NB4 (cell line): Measurements from ENCODE around the gene PCNP.

Experiments used
- CTCF ChIP-seq: IDR thresholded peaks from one replicate; pipeline ENCODE4 v1.5.1; 2012; ENCODE audit warnings: low read depth, low read length
- MYC ChIP-seq: IDR thresholded peaks from 2 replicates; pipeline ENCODE4 v1.6.1; 2011; ENCODE audit warnings: low read depth, low read length
- POLR2A ChIP-seq: IDR thresholded peaks from 2 replicates; pipeline ENCODE4 v1.6.1; 2011; ENCODE audit warnings: mild to moderate bottlenecking; ENCODE audit not compliant: insufficient read length; ENCODE audit errors: extremely low read depth
- TF ChIP-seq, protein P1 (sequence below): IDR thresholded peaks from 2 replicates; pipeline ENCODE4 v1.6.1; 2011; ENCODE audit warnings: low read depth, low read length

DNA sequence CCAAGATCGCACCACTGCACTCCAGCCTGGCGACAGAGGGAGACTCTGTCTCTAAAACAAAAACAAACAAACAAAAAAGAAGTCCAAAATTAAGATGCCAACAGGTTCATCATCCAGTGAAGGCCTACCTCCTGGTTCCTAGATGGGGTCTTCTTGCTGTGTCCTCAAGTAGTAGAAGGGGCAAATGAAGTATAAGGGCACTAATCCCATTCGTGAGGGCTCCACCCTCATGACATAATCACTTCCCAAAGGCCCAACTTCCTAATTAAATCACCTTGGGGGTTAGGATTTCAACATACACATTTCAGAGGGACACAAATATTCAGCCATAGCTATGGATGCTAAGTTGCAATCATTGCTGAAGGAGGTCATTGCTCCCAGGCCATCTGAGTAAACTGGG is 45.8 kb downstream of the PCNP start:
- no peak for TF ChIP-seq CTCF
- TF ChIP-seq, protein P1, sequence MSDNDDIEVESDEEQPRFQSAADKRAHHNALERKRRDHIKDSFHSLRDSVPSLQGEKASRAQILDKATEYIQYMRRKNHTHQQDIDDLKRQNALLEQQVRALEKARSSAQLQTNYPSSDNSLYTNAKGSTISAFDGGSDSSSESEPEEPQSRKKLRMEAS, result no peak
- TF ChIP-seq POLR2A, result no peak
- no peak for TF ChIP-seq MYC
